Measurements from ENCODE around the gene EPN3.

Gene EPN3

GRCh38 chr17:50587571-50587970 lies 55.0 kb downstream of the EPN3 start:
- TF ChIP-seq CTCF (IDR thresholded peaks at IDR 0.05; ENCODE audit: low read depth, low read length), result no peak
- H3K4me3 ChIP-seq (ENCODE audit: low read depth, low read length), result no peak overlapping the region

GRCh38 chr17:50588391-50589049 lies 56.0 kb downstream of the EPN3 start:
- no peak overlapping the region for H3K4me3 ChIP-seq (ENCODE audit: low read depth, low read length)
- no peak for TF ChIP-seq CTCF (IDR thresholded peaks at IDR 0.05; ENCODE audit: low read depth, low read length)

- H3K4me3 ChIP-seq (ENCODE audit: low read depth, low read length), result no peak overlapping the region
- TF ChIP-seq CTCF (IDR thresholded peaks at IDR 0.05; ENCODE audit: low read depth, low read length), result no peak
Observed at GRCh38 chr17:50589095-50589705, 56.7 kb downstream of the EPN3 start.

- no peak for TF ChIP-seq CTCF (IDR thresholded peaks at IDR 0.05; ENCODE audit: low read depth, low read length)
- H3K4me3 ChIP-seq (ENCODE audit: low read depth, low read length), result no peak overlapping the region
Observed at GRCh38 chr17:50590946-50591737, 58.6 kb downstream of the EPN3 start.

- no peak for TF ChIP-seq CTCF (IDR thresholded peaks at IDR 0.05; ENCODE audit: low read depth, low read length)
Observed at GRCh38 chr17:50593321-50593720, 60.8 kb downstream of the EPN3 start.

More at GRCh38 chr17:50593321-50593720, 60.8 kb downstream of the EPN3 start:
- no peak overlapping the region for H3K4me3 ChIP-seq (ENCODE audit: low read depth, low read length)
